GM12875 (cell line): ENCODE results near the gene ZNF160.

Experiments
- H3K4me3 ChIP-seq: one replicate; pipeline ENCODE4 v1.5.1; 2011; ENCODE audit warnings: low read depth, low read length, control low read depth
- TF ChIP-seq, protein P1 (sequence below): IDR thresholded peaks from 2 replicates; pipeline ENCODE4 v1.5.1; 2011; ENCODE audit warnings: low read depth, mild to moderate bottlenecking, control low read depth, inconsistent platforms, low read length, moderate library complexity, borderline replicate concordance; ENCODE audit not compliant: insufficient read depth

ZNF160 gene

DNA sequence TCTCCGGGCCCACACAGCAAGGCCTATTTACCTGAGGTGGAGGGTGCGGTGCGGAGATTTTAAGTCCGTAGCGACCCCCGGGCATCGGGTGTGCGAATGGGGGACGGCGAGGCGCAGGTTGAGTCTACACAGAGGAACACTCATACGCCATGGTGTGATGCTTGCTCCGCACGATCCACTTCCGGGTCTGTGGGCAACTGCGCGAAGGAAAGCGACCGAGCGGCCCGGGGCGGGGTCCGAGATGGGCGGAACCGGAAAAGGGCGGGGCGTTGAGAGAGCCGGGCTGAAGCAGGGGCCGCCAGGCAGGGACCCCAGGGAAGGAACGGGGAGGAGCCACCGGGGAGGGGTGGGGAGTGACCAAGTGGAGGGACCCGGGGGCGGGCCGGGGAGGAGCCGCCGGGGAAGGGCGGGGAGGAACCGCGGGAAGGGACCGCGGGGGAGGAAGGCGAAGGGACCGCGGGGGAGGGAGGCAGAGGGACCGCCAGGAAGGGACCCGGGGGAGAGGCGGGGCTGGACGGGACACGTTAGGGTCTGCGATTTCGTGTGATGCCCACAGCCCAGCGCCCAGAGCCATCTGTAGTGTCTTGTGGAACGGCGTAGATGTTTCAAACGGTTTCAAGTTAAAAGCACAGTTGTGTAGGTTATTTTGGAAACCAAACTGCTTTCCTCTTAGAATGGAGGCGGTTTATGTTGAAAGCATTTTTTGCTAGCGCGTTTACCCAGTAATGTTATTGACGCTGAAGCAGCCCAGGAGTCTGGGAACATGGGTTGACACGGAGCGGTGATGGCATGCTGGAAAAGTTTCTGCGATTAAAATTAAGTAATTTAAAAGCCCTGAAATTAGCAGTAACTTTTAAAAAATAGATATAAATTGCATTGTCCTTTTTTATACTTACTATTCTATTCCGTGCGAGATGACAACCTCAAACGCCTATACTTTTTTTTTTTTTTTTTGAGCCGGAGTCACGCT is at the start of gene ZNF160:
TSS of gene ZNF160 (minus strand) at position 189 of the 970 bp plus-strand sequence. CDS start 17,146 bp downstream, outside the sequence.
- H3K4me3 ChIP-seq, result peak within 1 kb of the TSS; percentile 90
- TF ChIP-seq, protein P1, sequence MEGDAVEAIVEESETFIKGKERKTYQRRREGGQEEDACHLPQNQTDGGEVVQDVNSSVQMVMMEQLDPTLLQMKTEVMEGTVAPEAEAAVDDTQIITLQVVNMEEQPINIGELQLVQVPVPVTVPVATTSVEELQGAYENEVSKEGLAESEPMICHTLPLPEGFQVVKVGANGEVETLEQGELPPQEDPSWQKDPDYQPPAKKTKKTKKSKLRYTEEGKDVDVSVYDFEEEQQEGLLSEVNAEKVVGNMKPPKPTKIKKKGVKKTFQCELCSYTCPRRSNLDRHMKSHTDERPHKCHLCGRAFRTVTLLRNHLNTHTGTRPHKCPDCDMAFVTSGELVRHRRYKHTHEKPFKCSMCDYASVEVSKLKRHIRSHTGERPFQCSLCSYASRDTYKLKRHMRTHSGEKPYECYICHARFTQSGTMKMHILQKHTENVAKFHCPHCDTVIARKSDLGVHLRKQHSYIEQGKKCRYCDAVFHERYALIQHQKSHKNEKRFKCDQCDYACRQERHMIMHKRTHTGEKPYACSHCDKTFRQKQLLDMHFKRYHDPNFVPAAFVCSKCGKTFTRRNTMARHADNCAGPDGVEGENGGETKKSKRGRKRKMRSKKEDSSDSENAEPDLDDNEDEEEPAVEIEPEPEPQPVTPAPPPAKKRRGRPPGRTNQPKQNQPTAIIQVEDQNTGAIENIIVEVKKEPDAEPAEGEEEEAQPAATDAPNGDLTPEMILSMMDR, result no peak

DNA sequence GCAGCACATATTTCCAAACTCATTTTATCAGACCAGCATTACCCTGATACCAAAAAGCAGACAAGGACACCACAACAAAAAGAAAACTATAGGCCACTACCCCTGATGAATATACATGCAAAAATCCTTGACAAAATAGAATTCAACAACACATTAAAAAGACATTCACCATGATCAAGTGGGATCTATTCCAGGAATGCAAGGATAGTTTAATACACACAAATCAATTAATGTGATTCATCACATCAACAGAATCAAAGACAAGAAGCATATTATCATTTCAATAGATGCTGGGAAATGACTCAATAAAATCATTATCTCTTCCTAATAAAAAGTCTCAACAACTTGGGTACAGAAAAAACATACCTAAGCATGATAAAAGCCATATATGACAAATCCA is 44.4 kb upstream of the ZNF160 start:
- TF ChIP-seq, protein P1, result no peak

DNA sequence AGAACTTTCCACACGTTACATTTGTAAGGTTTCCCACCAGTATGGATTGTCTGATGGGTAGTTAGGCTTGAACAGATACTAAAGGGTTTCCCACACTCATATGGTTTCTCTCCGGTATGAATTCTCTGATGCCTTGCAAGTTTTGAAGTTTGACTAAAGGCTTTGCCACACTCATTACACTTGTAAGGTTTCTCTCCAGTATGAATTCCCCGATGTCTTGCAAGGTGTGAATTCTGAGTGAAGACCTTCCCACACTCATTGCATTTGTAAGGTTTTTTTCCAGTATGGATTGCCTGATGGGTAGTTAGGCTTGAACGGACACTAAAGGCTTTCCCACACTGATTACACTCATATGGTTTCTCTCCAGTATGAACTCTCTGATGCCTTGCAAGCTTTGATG is 37.1 kb upstream of the ZNF160 start:
- no peak overlapping the region for H3K4me3 ChIP-seq
- TF ChIP-seq, protein P1, result no peak

More for the DNA sequence above, 44.4 kb upstream of the ZNF160 start:
- H3K4me3 ChIP-seq, result no peak overlapping the region

DNA sequence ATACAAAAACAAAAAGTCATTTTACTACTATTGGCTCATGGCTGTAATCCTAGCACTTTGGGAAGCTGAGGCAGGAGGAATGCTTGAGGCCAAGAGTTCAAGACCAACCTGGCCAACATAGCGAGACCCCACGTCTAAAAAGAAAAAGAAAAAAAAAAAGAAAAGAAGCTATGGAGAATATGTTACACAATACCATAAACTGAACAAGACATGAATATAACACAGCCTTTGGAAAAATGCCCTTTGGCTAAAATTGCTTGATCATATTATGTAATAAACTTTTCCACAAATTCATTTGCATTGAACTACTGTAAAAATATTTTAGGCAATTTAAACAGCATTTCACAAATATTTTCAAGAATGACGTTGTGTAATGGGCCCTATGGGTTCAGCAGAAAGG is 33.2 kb upstream of the ZNF160 start:
- TF ChIP-seq, protein P1, result no peak
- no peak overlapping the region for H3K4me3 ChIP-seq

DNA sequence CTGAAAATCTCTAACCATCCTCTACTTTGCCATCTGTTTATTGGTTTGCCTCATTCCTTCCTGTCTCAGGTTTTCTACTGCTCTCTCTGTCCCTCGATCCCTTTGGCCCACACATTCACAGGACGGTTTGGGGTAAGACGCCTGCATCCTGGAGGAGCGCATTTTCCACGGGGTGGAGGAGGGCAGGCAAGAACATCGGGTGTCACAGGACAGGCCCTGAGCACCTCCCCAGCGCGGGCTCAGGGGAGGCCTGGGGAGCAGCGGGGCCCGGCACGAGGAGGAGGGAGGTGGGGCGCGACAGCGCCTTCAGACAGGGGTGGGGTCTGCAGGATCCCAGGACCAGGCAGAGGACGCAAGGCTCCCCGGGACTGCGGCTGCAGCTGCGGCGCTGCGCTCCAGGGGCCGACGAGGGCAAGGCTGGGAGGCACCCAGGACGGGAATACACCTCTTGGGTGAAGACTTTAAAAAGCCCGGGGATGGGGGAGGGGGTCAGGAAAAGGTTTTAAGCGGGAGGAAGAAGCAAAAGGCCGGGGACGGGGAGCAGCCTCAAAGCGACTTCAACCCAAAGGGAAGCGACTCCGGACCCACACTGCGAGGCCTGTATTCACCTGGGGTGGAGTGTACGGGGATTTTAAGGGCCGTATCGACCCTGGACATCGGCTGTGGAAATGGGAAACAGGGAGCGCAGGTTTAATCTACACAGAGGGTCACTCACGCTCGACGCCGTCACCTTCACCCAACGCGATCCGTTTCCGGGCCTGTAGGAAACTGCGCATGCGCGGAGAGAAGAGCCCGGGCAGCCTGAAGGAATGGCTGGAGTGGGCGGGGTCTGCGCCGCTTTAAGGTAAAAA is 29.1 kb upstream of the ZNF160 start, which contains the start of gene ZNF415:
TSS of gene ZNF415 (minus strand) at position 770 of the 851 bp plus-strand sequence. CDS start 10,234 bp downstream, outside the sequence.
- H3K4me3 ChIP-seq, result no peak within 1 kb of the TSS
- TF ChIP-seq, protein P1, result no peak

DNA sequence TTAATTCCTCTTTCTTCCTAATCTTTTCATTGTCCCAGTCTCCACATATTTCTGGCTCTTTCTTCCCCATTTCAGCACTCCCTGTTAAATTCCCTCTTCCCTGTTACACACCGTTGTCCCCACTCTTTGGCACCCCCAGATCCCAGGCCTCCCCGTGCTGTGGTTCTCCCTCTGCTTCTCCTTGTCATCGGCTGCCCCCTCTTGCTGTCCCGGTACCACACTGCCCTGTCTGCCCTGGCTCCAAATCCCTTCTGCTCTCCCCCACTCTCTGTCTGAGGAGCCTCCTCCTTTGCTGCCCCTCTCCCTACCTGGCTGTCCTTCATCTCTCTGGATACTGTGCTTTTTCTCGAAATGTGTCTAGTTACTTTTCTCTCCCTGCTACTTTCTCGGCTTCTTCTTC is 28.5 kb upstream of the ZNF160 start:
- H3K4me3 ChIP-seq, result no peak overlapping the region
- TF ChIP-seq, protein P1, result no peak
